GM18951 (cell line): ENCODE results near the gene PLIN1.
"Not testable (repeated sequence)": the region's sequence is repeated elsewhere in the genome, so short reads cannot be mapped to it uniquely, and the experiment has no call there.

Experiments used
- POLR2A ChIP-seq: IDR thresholded peaks from 4 replicates; pipeline ENCODE4 v1.6.1; 2011; ENCODE audit warnings: mild to moderate bottlenecking; ENCODE audit not compliant: insufficient read length, insufficient read depth; ENCODE audit errors: extremely low read depth
- in situ Hi-C: fragments of 300-500 bp; cut with MboI; formaldehyde crosslinking; loops from one replicate; pipeline ENCODE4 v1.12.0; 2022; ENCODE audit warnings: low sequenced_read_pairs, mixed read lengths, inconsistent platforms; ENCODE audit not compliant: unreplicated experiment

PLIN1 gene

GRCh38 chr15:89679212-89679611 is at the start of gene PLIN1:
Gene PLIN1 (minus strand): TSS chr15:89679367. CDS start chr15:89677489, 1,878 bp downstream.
- TF ChIP-seq POLR2A, result no peak
- in situ Hi-C loops, result no loop called here

- no peak for TF ChIP-seq POLR2A
- in situ Hi-C loops, result no loop called here
These were observed 49.1 kb upstream of the PLIN1 start for GRCh38 chr15:89728254-89728653.

- TF ChIP-seq POLR2A, result no peak
- in situ Hi-C loops, result no loop called here
These were observed 45.9 kb upstream of the PLIN1 start for GRCh38 chr15:89725064-89725463.

GRCh38 chr15:89724621-89725020 is 45.5 kb upstream of the PLIN1 start:
- TF ChIP-seq POLR2A, result no peak
- in situ Hi-C loops, result no loop called here

- in situ Hi-C loops, result no loop called here
These were observed 43.9 kb upstream of the PLIN1 start for GRCh38 chr15:89723031-89723430.

GRCh38 chr15:89714775-89715174 is 35.6 kb upstream of the PLIN1 start:
- TF ChIP-seq POLR2A, result no peak
- in situ Hi-C loops, result no loop called here

More at GRCh38 chr15:89723031-89723430, 43.9 kb upstream of the PLIN1 start:
- no peak for TF ChIP-seq POLR2A

- no peak for TF ChIP-seq POLR2A
- in situ Hi-C loops, result no loop called here
These were observed 28.4 kb upstream of the PLIN1 start for GRCh38 chr15:89707577-89707976.

- in situ Hi-C loops, result no loop called here
- TF ChIP-seq POLR2A, result no peak
These were observed 25.2 kb upstream of the PLIN1 start for GRCh38 chr15:89704411-89704810.

GRCh38 chr15:89695198-89695597 is 16.0 kb upstream of the PLIN1 start:
- TF ChIP-seq POLR2A, result no peak
- in situ Hi-C loops, result no loop called here

GRCh38 chr15:89693696-89694095 is 14.5 kb upstream of the PLIN1 start:
- no peak for TF ChIP-seq POLR2A
- in situ Hi-C loops, result no loop called here

GRCh38 chr15:89693091-89693490 is 13.9 kb upstream of the PLIN1 start:
- in situ Hi-C loops, result no loop called here
- TF ChIP-seq POLR2A, result no peak

GRCh38 chr15:89690276-89691218 is 11.4 kb upstream of the PLIN1 start, which contains the start of the genes PEX11A and WDR93:
Gene PEX11A (minus strand): TSS chr15:89690754. CDS start chr15:89690632, 122 bp downstream.
Gene WDR93 (plus strand): TSS chr15:89690811. CDS start chr15:89701747, 10,936 bp downstream.
- in situ Hi-C loops, result no loop called here
- TF ChIP-seq POLR2A, result peak; percentile 30

- in situ Hi-C loops, result not testable (repeated sequence)
These were observed 10.7 kb upstream of the PLIN1 start for GRCh38 chr15:89689930-89690275.

GRCh38 chr15:89686522-89686921 is 7.4 kb upstream of the PLIN1 start:
- no peak for TF ChIP-seq POLR2A
- in situ Hi-C loops, result no loop called here
